Measurements from ENCODE around the gene GALNT17.
"Not testable (repeated sequence)": the region's sequence is repeated elsewhere in the genome, so short reads cannot be mapped to it uniquely, and the experiment has no call there.

GALNT17 gene

GRCh38 chr7:71637578-71637977, 505.6 kb downstream of the GALNT17 start:
- DNase-seq (ENCODE audit: low spot score): no peak

DNA sequence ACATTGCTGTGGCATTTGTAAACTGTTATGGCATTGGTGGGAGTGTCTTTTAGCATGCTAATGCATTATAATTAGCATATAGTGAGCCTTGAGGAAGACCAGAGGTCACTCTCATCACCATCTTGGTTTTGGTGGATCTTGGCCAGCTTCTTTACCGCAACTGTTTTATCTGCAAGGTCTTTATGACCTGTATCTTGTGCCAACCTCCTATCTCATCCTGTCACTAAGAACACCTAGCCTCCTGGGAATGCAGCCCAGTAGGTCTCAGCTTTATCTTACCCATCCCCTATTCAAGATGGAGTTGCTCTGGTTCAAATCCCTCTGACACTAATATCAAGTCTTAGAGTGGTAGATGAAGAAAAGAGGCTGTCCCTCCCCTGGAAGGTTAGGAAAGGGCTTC, 506.2 kb downstream of the GALNT17 start:
- no peak for DNase-seq (ENCODE audit: low spot score)

DNA sequence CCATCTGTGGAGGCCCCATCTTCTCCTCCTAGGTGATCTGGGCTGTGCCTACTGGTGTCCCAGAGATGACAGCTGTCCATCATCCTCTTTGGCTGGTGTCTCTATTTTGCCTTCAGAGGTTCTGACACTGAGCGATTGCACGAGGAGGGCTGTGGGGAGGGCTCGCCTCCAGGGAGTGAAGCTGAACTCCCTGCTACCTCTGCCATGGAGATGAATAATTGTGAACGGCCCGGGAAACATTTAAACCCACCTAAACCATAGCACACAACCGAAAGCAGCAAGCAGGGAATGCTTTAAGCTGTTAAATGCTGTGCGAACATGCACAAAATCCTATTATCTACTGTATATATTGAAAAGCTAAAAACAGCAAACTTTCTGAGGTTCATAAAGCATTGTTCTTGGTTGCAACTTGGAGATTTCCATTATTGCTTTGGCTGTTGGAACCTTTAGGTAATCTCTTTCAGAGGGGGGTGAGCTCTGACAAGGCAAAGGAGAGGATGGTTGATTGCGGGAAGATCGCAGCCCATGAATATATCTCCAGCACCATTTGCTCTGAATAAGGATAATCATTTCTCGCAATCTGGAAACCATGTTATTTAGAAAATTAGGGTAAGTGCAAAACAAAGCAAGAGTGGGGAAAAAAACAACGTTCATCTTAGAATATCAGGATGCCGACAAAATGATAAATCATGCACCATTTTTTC, 507.6 kb downstream of the GALNT17 start:
- no peak for DNase-seq (ENCODE audit: low spot score)

DNA sequence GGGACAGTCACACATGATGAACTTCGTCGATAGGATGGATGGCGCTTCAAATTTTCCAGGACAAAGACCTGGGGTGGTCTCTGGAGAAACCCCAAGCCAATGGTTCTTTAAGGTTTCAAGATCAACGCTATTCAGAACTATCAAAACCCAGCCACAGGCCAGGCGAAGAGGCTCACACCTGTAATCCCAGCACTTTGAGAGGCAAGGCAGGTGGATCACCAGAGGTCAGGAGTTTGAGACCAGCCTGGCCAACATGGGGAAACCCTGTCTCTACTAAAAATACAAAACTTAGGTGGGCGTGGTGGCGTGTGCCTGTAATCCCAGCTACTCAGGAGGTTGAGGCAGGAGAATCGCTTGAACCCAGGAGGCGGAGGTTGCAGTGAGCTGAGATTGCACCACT, 511.1 kb downstream of the GALNT17 start:
- DNase-seq (ENCODE audit: low spot score): not testable (repeated sequence)

DNA sequence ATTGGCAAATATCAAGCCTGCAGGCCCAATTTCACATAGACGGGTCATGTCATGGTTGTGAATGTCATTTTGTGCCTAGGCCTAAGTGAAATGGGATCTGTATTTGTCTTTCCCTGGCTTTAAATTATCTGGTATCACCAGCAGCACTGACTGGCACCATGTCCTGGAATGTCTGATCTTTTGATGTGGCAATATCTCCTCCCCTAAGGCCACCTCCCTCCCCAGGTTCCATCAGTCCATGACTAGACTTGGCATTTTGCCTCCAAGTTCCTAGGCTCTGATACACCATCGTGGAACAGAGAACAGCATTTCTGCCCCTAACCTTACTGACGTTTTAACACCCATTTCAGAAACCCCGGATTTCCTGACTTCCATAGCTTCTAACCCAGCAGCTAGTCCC, 513.9 kb downstream of the GALNT17 start:
- DNase-seq (ENCODE audit: low spot score): no peak

DNA sequence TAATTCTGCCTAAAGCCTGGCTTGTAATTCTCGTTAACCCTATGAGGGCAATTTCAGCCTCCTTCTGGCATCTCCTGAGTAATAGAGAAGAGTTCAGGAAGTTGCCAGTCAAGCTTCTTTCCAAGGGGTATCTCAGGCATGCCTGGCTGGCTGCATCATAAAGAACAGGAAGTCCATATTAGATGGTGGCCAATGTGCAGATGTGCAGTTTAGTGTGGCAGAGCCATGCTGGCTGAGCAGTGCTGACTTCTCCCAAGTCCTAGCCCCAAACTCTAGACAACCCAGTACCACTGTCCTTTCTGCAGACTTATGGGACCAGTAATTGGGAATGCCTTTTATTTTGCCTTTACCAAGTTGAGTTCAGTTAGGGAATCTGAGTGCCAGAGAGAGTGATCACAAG, 517.9 kb downstream of the GALNT17 start:
- no peak for DNase-seq (ENCODE audit: low spot score)

DNA sequence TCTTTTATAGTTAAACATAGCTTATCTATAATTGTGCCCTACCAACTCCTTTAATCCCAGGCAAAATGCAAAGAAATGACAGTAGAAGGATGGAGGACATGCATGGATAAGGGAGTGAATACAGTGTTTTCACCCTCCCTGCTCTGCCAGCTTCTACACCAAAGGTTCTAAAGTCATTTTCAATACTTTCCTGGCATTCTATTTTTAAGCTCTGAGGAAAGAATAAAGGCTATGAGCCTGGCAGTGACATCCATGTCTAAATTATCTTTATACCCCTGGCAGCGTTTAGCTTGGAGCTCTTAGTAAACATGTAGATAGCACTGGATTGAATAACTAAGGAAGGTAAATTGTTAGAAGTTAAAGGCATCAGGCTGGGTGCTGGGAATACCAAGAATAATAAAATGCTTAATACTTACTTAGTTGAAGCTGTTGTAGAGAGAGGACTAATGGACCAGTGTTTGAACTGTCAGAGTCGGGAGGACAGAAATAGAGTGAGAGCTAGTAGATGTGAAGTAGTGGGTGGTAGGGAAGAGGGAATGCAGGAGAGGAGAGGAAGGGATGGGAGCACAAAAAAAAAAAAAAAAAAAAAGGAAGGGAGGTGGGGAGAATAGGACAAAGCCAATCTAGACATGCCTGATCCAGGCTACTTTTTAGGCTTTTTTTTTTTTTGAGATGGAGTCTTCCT, 518.9 kb downstream of the GALNT17 start:
- DNase-seq (ENCODE audit: low spot score): no peak

GRCh38 chr7:71652510-71652909, 520.6 kb downstream of the GALNT17 start:
- no peak for DNase-seq (ENCODE audit: low spot score)

DNA sequence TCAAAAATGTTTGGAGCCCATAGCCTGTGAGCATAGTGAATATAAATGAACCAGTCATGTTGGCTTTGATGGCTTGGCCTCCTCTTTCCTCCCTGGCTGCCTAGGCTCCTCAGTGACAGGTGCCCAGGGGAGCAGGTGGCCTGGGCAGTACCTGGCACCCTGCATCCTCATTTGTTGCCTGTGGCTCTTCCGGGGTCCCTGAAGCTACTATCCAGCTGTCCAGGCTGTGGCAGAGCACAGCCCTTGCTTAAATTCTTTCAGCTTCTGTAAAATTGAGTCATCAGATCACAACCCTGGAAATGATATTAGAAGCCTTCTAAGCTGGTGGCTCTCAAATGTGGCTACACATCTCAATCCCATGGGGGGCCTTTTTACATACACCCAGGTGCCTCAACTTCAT, 525.4 kb downstream of the GALNT17 start:
- no peak for DNase-seq (ENCODE audit: low spot score)

DNA sequence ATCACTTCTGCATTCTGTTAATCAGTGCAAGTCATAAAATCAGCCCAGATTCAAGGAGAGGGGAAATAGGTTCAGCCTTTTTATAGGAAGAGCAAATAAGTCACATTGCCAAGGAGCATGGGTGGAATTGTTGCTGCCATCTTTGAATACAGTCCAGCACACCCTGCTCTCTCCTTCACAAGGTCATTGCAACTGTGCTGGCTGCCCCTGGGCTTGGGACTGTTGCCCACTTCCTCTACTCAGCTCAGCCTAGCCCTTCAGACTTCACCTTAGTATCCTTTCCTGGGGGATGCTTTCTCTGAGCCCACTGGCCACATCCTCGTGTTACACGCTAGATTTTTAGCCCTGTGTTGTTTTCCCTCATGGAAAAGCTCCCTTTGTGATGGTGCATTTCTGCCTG, 527.7 kb downstream of the GALNT17 start:
- no peak for DNase-seq (ENCODE audit: low spot score)

GRCh38 chr7:71661671-71662224, 529.8 kb downstream of the GALNT17 start:
- DNase-seq (ENCODE audit: low spot score): no peak

GRCh38 chr7:71665716-71666115, 533.8 kb downstream of the GALNT17 start:
- no peak for DNase-seq (ENCODE audit: low spot score)

GRCh38 chr7:71668572-71668971, 536.6 kb downstream of the GALNT17 start:
- DNase-seq (ENCODE audit: low spot score): no peak

GRCh38 chr7:71679480-71679879, 547.5 kb downstream of the GALNT17 start:
- no peak for DNase-seq (ENCODE audit: low spot score)

GRCh38 chr7:71682181-71682580, 550.2 kb downstream of the GALNT17 start:
- no peak for DNase-seq (ENCODE audit: low spot score)

DNA sequence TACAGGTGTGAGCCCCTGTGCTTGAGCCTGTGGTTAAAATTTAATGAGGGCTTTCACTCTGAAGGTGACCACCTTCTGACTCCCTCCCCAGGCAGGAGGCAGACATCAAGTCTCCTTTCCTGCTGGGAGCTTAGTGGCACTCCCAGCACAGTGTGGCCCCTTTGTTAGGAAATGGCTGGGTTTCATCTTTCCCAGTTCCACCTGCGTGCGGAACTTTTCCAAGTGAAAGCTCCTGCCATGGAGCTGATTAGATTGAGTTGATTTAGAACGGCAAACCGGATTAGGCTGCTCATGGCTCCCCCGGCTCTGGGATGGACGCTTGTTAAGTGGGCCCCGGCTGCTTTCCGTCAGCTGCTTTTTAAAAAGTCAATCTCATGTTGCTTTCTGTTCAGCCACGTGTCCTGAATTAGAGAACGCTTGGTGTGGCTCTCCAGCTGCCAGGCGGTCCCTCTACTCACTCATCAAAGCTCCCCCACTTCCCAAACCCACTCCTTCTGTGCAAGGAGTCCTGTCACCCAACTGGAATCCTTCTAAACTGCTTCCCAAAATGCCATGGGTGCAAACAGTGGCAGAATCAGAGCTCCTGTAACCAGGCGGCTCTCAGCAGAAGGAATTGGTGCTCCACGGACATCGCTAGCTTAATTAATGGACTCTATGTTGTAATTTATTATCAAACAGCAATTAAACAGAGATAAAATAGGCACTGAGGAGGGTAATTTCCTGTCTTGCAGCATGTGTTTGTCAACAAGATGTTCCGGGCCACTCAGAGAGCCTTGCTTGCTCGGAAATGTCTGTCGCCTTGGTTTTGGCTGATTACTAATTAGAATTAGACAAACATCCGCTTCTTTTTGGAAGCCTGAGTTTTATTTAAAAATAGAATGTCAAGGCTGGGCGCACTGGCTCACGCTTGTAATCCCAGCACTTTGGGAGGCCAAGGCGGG, 551.2 kb downstream of the GALNT17 start:
- no peak for DNase-seq (ENCODE audit: low spot score)

GRCh38 chr7:71687286-71687685, 555.3 kb downstream of the GALNT17 start:
- DNase-seq (ENCODE audit: low spot score): no peak

- no peak for DNase-seq (ENCODE audit: low spot score)
These were observed 556.1 kb downstream of the GALNT17 start for GRCh38 chr7:71687831-71688599.

- no peak for DNase-seq (ENCODE audit: low spot score)
These were observed 559.6 kb downstream of the GALNT17 start for GRCh38 chr7:71691538-71691937.

- DNase-seq (ENCODE audit: low spot score): no peak
These were observed 562.7 kb downstream of the GALNT17 start for GRCh38 chr7:71694665-71695064.

DNA sequence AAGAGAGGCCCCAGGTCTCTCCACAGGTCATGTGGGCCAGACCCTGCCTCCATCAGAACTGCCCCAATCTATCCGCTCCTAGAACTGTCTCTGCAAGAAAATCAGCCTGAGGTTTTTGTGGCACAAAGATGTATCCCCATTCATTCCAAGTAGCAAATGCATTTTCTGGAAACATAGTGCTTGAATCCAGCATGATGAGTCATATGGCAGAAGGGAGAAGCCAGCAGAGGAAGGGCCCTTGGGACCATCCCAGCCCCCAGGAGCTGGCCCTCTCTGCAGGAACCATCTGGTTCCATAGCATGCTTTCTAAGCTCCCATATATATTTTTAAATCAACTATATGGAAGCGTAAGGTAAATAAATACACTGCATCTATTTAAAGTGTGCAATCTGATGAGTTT, 563.2 kb downstream of the GALNT17 start:
- no peak for DNase-seq (ENCODE audit: low spot score)

- no peak for DNase-seq (ENCODE audit: low spot score)
These were observed 564.6 kb downstream of the GALNT17 start for GRCh38 chr7:71696511-71696910.
